ENCODE measurements around the gene MMP17. TPM values are rescaled to one million over a fixed set of nuclear protein-coding genes. Genes with fewer than 3 reads are reported as not detected.

The MMP17 gene
- total and polyA plus RNA-seq, 2 of the 4 experiments (the other 2 are of a cell fraction) = 1.4 to 11.8 TPM

GRCh38 chr12:131900397-131900796, 72.2 kb downstream of the MMP17 start:
- TF ChIP-seq POLR2A (IDR thresholded peaks at IDR 0.05; ENCODE audit: low read depth, low read length) (no peak), RCOR1 (IDR thresholded peaks at IDR 0.05; ENCODE audit: insufficient replicate concordance, low read length) (no peak), MXI1 (IDR thresholded peaks at IDR 0.05; ENCODE audit: borderline replicate concordance, low read depth, low read length) (no peak), CHD1 (IDR thresholded peaks at IDR 0.05; ENCODE audit: low read depth, low read length) (no peak), SMC3 (IDR thresholded peaks at IDR 0.05; ENCODE audit: low read depth, low read length) (no peak), USF2 (IDR thresholded peaks at IDR 0.05; ENCODE audit: low read depth, low read length) (no peak), RFX5 (IDR thresholded peaks at IDR 0.05; ENCODE audit: low read depth, low read length) (no peak), MAZ (IDR thresholded peaks at IDR 0.05; ENCODE audit: borderline replicate concordance, low read depth, low read length) (no peak), NFE2L2 (IDR thresholded peaks at IDR 0.05; ENCODE audit: low read depth, low read length) (no peak), CTCF (conservative IDR thresholded peaks at IDR 0.05; ENCODE audit: low read depth, low read length) (no peak), MAFK (IDR thresholded peaks at IDR 0.05; ENCODE audit: low read depth, low read length) (no peak), CEBPB (IDR thresholded peaks at IDR 0.05; ENCODE audit: low read depth, low read length) (no peak), FOS (IDR thresholded peaks at IDR 0.05; ENCODE audit: low read depth, low read length) (no peak), RAD21 (IDR thresholded peaks at IDR 0.05; ENCODE audit: low read length) (no peak), BHLHE40 (IDR thresholded peaks at IDR 0.05; ENCODE audit: low read depth, low read length) (no peak)
- TF ChIP-seq, protein P1, sequence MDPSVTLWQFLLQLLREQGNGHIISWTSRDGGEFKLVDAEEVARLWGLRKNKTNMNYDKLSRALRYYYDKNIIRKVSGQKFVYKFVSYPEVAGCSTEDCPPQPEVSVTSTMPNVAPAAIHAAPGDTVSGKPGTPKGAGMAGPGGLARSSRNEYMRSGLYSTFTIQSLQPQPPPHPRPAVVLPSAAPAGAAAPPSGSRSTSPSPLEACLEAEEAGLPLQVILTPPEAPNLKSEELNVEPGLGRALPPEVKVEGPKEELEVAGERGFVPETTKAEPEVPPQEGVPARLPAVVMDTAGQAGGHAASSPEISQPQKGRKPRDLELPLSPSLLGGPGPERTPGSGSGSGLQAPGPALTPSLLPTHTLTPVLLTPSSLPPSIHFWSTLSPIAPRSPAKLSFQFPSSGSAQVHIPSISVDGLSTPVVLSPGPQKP (IDR thresholded peaks at IDR 0.05; ENCODE audit: borderline replicate concordance, low read depth, low read length) = no peak
- no peak overlapping the region for H3K4me3 ChIP-seq (ENCODE audit: insufficient read depth, low read depth, low read length)
- H3K36me3 ChIP-seq (ENCODE audit: control insufficient read depth, insufficient read depth, low read length) = peaks cover 20% of the 10 kb centered on the region; the same call in 1 of the 2 replicates
- in situ Hi-C loops (cut with MboI; ENCODE audit: low sequenced_read_pairs) (no loop called here), dilution Hi-C loops (cut with HindIII; ENCODE audit: low sequenced_read_pairs, unreplicated experiment) (no loop called here), intact Hi-C loops (cut with micrococcal nuclease) (no loop called here)
- peaks cover 8% of the 10 kb centered on the region for H3K4me1 ChIP-seq (ENCODE audit: control insufficient read depth, insufficient read depth, low read length)
- no peak overlapping the region for H3K27ac ChIP-seq (ENCODE audit: insufficient read depth, low read length)
- H2BK20ac ChIP-seq (ENCODE audit: low read depth, low read length) = no peak overlapping the region
- DNase-seq = no peak
- H4K91ac ChIP-seq (ENCODE audit: insufficient read depth, low read depth, low read length) = no peak overlapping the region
- peaks cover 9% of the 10 kb centered on the region; the same call in 1 of the 2 replicates for H3K9me1 ChIP-seq (ENCODE audit: insufficient read depth, low read length)
- H3K56ac ChIP-seq (ENCODE audit: extremely low read depth, insufficient read depth, low read length) = no peak overlapping the region
- H3K27me3 ChIP-seq (ENCODE audit: control insufficient read depth, insufficient read depth, low read length) = no peaks in the 10 kb centered on the region
- H2BK5ac ChIP-seq (ENCODE audit: low read depth, low read length, poor library complexity, severe bottlenecking) = no peak overlapping the region
- H4K8ac ChIP-seq (ENCODE audit: low read depth in 2 of 2, low read length in 2 of 2) = no peak overlapping the region
- WGBS, 2 experiments (ENCODE audit: extremely low coverage in 2 of 2, insufficient read length in 1 of 2) = 89% methylated on average over 3 of the region's 6 CpGs; no CpG with 5 or more reads in 1 of the 2 experiments
- ChIA-PET POLR2A (ENCODE audit: unreplicated experiment) (no interaction called here), CTCF (no interaction called here)
- H3K79me1 ChIP-seq (ENCODE audit: low read depth in 1 of 2, low read length in 2 of 2) = peaks cover 16 to 72% of the 10 kb centered on the region in 2 experiments
- H3K9me3 ChIP-seq (ENCODE audit: control insufficient read depth, insufficient read depth, low read length) = no peaks in the 10 kb centered on the region
- no peak overlapping the region for H2BK120ac ChIP-seq (ENCODE audit: low read depth, low read length)
- no peak overlapping the region for H3K18ac ChIP-seq (ENCODE audit: low read depth, low read length)
- H3K14ac ChIP-seq (replicated peaks; ENCODE audit: low read depth, low read length) = no peak overlapping the region
- H3K9ac ChIP-seq (ENCODE audit: low read depth, low read length) = no peak overlapping the region
- peaks cover 64% of the 10 kb centered on the region for H4K20me1 ChIP-seq (ENCODE audit: insufficient read depth, low read length)
- no peak overlapping the region for H3K23ac ChIP-seq (ENCODE audit: low read depth, low read length)
- H2AK5ac ChIP-seq (ENCODE audit: low read depth, low read length) = no peak overlapping the region
- no peak overlapping the region for H2BK15ac ChIP-seq (ENCODE audit: low read depth, low read length)
- H3K4ac ChIP-seq (ENCODE audit: low read depth, low read length) = no peak overlapping the region
- H4K5ac ChIP-seq (ENCODE audit: low read depth, low read length) = no peak overlapping the region
- no peak overlapping the region for H3K4me2 ChIP-seq (ENCODE audit: low read depth, low read length)
- no TSS peak for BruUV-seq (replicated peaks)
- ATAC-seq (ENCODE audit: low read depth) = no peak
- H2AFZ ChIP-seq (replicated peaks; ENCODE audit: low read length, poor library complexity) = no peak overlapping the region
- no peak overlapping the region for H2AK9ac ChIP-seq (replicated peaks; ENCODE audit: low read depth, low read length, poor library complexity)
